ENCODE data around the gene ADGRL3.
"Not testable (repeated sequence)": the region's sequence is repeated elsewhere in the genome, so short reads cannot be mapped to it uniquely, and the experiment has no call there.

ADGRL3 gene

DNA sequence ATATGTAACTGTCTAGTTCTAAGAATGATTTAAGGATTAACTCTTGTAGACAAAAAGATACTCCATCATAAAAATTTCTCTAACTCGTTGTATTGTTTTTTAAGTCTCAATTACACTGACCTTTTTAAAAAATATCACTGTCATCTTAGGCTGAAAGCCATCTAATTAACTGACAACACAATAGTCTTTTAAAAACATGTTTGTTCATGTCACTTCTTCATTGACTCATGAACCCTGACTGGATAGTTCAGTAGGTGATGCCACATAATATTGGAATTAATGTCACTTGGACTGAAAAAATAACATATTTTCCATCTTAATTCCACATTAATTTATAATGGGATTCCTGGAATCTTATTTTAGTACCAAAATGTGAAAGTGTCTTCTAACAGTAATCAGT, 179.3 kb downstream of the ADGRL3 start:
- FAIRE-seq = no peak
- no peak for DNase-seq (ENCODE audit: insufficient read length, low spot score)
- TF ChIP-seq POLR2A (IDR thresholded peaks at IDR 0.05; ENCODE audit: low read depth, low read length) = no peak

- no peak for DNase-seq (ENCODE audit: insufficient read length, low spot score)
- no peak for FAIRE-seq
- TF ChIP-seq POLR2A (IDR thresholded peaks at IDR 0.05; ENCODE audit: low read depth, low read length) = no peak
These were observed 180.7 kb downstream of the ADGRL3 start for GRCh38 chr4:61380865-61381264.

- no peak for TF ChIP-seq POLR2A (IDR thresholded peaks at IDR 0.05; ENCODE audit: low read depth, low read length)
- FAIRE-seq (no peak), DNase-seq (ENCODE audit: insufficient read length, low spot score) (no peak)
These were observed 185.1 kb downstream of the ADGRL3 start for GRCh38 chr4:61385256-61385655.

GRCh38 chr4:61387372-61387771, 187.2 kb downstream of the ADGRL3 start:
- not testable (repeated sequence) for DNase-seq (ENCODE audit: insufficient read length, low spot score); FAIRE-seq

DNA sequence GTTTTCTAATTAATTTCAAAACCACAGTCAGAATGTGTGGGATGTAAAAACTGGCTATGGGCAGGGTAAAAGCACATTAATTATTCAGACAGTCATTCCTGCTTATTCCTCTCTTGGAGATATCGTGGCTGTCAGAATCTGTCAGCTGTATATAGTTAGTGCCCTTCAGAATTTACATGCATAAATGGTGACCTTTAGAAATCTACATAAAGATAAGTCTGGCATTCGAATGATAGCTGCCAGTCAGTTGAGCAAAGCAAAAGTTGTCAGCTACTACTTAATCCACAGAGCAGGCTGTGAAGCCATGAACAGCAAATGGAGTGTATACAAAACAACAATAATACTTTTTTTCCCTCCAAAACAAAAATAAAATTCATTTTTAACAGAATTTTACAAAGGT, 189.5 kb downstream of the ADGRL3 start:
- FAIRE-seq = no peak
- TF ChIP-seq POLR2A (IDR thresholded peaks at IDR 0.05; ENCODE audit: low read depth, low read length) = no peak
- DNase-seq (ENCODE audit: insufficient read length, low spot score) = no peak

DNA sequence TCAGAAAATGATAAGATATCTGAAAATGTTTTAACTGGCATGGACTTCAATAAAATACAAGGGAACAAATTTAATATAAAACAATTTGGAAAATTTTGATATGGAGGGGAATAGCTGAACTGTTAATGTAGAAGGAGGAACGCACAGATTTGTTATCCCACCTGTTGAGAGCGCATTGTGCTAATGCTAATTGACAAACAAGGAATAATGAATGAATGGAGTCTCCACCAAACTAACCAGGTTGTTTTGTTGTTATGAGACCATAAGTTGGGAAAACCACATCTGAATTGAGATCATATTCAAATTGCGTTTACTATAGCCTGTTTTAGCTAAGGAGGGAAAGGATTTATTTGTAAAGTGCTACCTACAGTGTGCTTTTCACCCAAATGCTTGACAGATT, 195.6 kb downstream of the ADGRL3 start:
- DNase-seq (ENCODE audit: insufficient read length, low spot score) (no peak), FAIRE-seq (no peak)
- no peak for TF ChIP-seq POLR2A (IDR thresholded peaks at IDR 0.05; ENCODE audit: low read depth, low read length)

DNA sequence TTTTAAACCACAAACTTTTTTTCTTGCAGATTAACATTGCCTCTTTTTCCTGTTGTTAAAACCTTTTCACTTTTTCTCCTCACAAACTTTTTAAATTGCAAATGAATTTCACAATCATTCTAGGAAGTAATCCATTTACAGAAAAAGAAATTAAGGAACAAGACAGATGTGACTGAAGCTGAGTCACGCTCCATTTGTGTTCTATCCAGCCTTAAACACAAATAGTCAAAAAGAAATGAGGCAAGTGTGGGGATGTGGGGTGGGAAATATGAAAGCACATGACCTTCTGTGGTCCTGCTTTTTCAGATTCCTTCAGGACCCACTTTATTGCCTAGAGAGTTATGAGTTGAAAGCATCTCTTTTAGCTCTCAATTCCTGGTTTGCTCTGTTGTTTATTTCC, 197.0 kb downstream of the ADGRL3 start:
- FAIRE-seq = no peak
- no peak for TF ChIP-seq POLR2A (IDR thresholded peaks at IDR 0.05; ENCODE audit: low read depth, low read length)
- no peak for DNase-seq (ENCODE audit: insufficient read length, low spot score)

DNA sequence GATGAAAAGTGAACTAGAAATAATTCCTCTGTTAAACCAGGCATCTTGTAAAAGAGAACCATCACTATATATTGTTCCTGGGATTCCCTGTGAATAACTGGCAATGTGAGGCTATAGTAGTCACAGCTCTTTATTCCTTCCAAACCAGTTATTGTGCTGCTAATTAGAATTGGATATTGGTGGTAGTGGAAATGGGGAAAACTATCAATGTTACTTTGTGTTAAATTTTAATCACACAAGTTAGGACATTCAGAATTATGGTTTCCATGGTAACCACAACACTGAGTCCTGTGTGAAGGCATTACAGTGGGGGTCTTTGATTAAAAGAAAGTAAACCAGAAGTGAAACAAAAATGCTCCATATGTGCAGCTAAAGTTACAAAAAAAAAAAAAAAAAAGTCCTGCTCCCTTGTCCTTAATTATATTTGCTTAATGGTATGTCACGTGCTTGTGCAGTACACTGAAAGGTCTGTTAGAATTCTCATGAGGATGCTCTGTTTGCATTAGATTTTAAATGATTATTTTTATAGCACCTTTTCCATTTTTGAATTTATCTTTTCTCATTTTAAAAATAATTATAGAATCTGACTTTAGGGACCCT, 200.4 kb downstream of the ADGRL3 start:
- FAIRE-seq (no peak), DNase-seq (ENCODE audit: insufficient read length, low spot score) (no peak)
- no peak for TF ChIP-seq POLR2A (IDR thresholded peaks at IDR 0.05; ENCODE audit: low read depth, low read length)

- no peak for TF ChIP-seq POLR2A (IDR thresholded peaks at IDR 0.05; ENCODE audit: low read depth, low read length)
- FAIRE-seq (no peak), DNase-seq (ENCODE audit: insufficient read length, low spot score) (no peak)
These were observed 201.6 kb downstream of the ADGRL3 start for GRCh38 chr4:61401771-61402170.

GRCh38 chr4:61405307-61405706, 205.2 kb downstream of the ADGRL3 start:
- FAIRE-seq (no peak), DNase-seq (ENCODE audit: insufficient read length, low spot score) (no peak)
- no peak for TF ChIP-seq POLR2A (IDR thresholded peaks at IDR 0.05; ENCODE audit: low read depth, low read length)

DNA sequence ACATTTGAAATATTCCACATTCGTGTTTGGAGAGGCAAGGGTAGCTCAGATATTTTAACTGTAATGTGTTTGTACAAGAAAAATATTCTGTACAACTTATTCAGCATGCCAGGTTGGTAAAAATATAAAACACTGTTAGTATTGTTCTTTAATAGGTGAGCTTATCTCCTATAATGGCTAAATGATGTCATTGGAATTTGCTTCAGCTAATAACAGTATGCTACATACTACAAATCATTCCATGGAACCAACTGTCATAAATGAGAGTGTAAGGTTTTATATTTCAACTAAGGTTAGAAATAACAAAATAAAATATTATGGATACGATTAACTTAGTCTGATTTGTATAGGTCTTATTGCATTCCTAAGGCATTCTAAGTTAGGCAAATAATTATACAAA, 206.6 kb downstream of the ADGRL3 start:
- no peak for DNase-seq (ENCODE audit: insufficient read length, low spot score)
- no peak for TF ChIP-seq POLR2A (IDR thresholded peaks at IDR 0.05; ENCODE audit: low read depth, low read length)
- no peak for FAIRE-seq

DNA sequence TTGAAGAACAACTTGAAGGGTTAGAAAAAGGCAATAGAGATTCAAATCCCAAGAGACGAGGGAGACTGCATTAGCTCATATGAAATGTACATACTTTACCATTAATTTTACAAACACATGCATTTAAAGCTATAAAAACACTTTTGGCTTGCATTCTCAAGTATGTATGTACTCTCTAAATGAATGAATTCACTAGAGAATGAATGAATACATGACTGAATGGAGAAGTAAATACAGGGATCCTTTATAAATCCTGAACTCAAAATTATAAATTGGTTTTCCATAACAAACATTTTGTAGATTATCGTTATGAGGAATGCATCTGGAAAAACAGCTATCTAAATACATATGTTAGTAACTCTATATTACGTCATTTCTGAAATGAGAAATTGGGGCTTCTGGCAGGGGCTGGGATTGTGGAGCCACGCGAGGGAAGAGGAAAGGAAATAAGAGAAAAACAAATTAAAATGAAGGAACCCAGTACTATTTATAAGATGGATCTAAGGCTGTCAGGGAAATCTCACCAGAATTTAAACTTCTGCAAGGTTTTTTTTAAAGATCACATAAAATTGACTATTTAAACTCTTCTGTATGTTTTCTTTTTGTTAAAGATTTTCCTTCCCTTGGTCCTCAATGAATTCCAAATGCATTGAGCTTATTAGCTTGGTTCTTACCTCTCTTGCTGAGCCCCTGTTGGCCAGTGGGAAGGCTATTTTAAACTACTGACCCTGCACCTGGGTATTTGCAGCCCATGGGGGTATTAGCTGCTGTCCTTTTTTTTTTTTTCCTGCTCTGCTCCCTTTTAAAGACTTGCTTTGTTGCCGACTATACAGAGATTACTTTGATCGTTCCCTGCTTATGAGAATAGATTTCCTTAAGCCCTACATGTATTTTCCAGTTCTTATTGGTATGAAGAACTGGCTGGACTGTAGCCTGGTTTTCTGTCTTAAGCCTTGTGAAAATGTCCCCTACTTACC, 207.8 kb downstream of the ADGRL3 start:
- FAIRE-seq (no peak), DNase-seq (ENCODE audit: insufficient read length, low spot score) (no peak)
- no peak for TF ChIP-seq POLR2A (IDR thresholded peaks at IDR 0.05; ENCODE audit: low read depth, low read length)

GRCh38 chr4:61408861-61409260, 208.7 kb downstream of the ADGRL3 start:
- DNase-seq (ENCODE audit: insufficient read length, low spot score) (no peak), FAIRE-seq (no peak)
- TF ChIP-seq POLR2A (IDR thresholded peaks at IDR 0.05; ENCODE audit: low read depth, low read length) = no peak

DNA sequence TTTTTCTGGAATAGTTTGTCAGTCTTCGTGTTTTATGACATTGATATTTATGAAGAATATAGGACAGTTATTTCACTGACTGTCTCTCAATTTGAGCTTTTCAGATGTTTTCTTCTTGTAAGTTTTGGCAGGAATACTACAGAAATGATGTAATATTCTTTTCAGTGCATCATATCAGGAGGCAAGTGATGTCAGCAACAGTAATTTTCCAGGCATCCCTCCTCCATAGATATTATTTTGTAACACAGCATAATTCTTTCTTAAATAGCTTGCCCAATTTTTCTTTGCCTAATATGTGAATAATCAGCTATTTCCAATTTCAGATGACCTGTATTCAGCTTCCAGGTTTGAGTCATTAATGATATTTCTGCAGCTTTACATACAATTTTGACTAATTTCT, 211.1 kb downstream of the ADGRL3 start:
- no peak for TF ChIP-seq POLR2A (IDR thresholded peaks at IDR 0.05; ENCODE audit: low read depth, low read length)
- FAIRE-seq (no peak), DNase-seq (ENCODE audit: insufficient read length, low spot score) (no peak)

DNA sequence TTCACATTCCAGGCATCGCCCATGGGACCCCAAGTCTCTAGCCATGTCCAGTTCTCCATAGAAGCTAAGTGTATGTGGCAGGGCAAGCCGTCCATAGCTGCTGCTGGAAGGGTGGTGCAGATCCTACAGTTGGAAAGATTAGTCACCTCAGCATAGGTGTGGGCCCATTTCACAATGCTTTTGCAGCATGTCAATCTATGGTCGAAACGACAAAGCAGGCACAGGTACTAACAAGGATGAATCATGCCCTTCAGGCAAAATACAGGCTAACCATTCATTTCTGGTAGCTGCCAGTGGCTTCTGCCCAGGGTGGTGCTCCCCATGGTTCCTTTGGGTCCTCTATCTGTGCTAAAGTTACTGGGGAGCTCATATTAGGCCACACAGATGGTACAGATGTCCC, 225.2 kb downstream of the ADGRL3 start:
- no peak for TF ChIP-seq POLR2A (IDR thresholded peaks at IDR 0.05; ENCODE audit: low read depth, low read length)
- DNase-seq (ENCODE audit: insufficient read length, low spot score) = no peak
- no peak for FAIRE-seq

All from H54 (cell line).